Naive B cell (primary cell): ENCODE measurements around the gene RAET1G. TPM values are rescaled to one million over a fixed set of nuclear protein-coding genes. Genes with fewer than 3 reads are reported as not detected.

ENCODE experiments used
- ATAC-seq, 2 donors: fragments of 150-1000 bp; cut with Tn5 transposase; 2 replicates each; pipeline ENCODE4 v1.10.0; 2021; ENCODE audit warnings: low read depth in 2 of 2, mild to moderate bottlenecking in 2 of 2, moderate library complexity in 2 of 2
- DNase-seq: peaks from one replicate; pipeline ENCODE4 v3.0.0; 2022
- H3K27ac Mint-ChIP-seq, 6 donors: one replicate each; pipeline ENCODE4 v1.8.0; 2020 to 2022; ENCODE audit warnings: mild to moderate bottlenecking in 6 of 6, mixed read lengths in 6 of 6, moderate library complexity in 5 of 6, inconsistent platforms in 2 of 6
- H3K27me3 Mint-ChIP-seq, 3 donors: one replicate each; pipeline ENCODE4 v1.8.0; 2021 to 2022; ENCODE audit warnings: mixed read lengths in 3 of 3, mild to moderate bottlenecking in 1 of 3
- H3K36me3 Mint-ChIP-seq, 2 donors: one replicate each; pipeline ENCODE4 v1.8.0; 2020 to 2022; ENCODE audit warnings: mixed read lengths in 2 of 2, inconsistent platforms in 1 of 2, mild to moderate bottlenecking in 1 of 2
- H3K4me1 Mint-ChIP-seq, 3 donors: one replicate each; pipeline ENCODE4 v1.8.0; 2020 to 2022; ENCODE audit warnings: mixed read lengths in 3 of 3, inconsistent platforms in 1 of 3, mild to moderate bottlenecking in 1 of 3, moderate library complexity in 1 of 3
- H3K4me3 Mint-ChIP-seq, 8 donors: one replicate each; pipeline ENCODE4 v1.8.0; 2020 to 2022; ENCODE audit warnings: mild to moderate bottlenecking in 8 of 8, mixed read lengths in 8 of 8, moderate library complexity in 8 of 8, inconsistent platforms in 2 of 8
- H3K9me3 Mint-ChIP-seq, 7 donors: one replicate each; pipeline ENCODE4 v1.8.0; 2020 to 2022; ENCODE audit warnings: mixed read lengths in 7 of 7, mild to moderate bottlenecking in 5 of 7, inconsistent platforms in 2 of 7, moderate library complexity in 1 of 7
- polyA plus RNA-seq, 6 donors: library from polyadenylated mRNA; unstranded; fragments of 300-500 nt; fragmentation: Illumina TruSeq; gene quantifications; one replicate each; pipeline ENCODE4 v1.2.3, GENCODE V29; 2021; ENCODE audit warnings: low read depth in 6 of 6

Gene RAET1G
- polyA plus RNA-seq, 6 donors from 2014 or later, result not detected

- H3K27ac Mint-ChIP-seq, result no peak overlapping the region
- no peaks in the 10 kb centered on the region for H3K36me3 Mint-ChIP-seq
- ATAC-seq (no peak), DNase-seq (no peak)
- peaks cover 30 to 38% (median 37%) of the 10 kb centered on the region in 3 donors for H3K27me3 Mint-ChIP-seq
- H3K4me1 Mint-ChIP-seq, result peaks cover 0 to 6% (median 5%) of the 10 kb centered on the region in 3 donors
- peaks cover 0 to 20% (median 13%) of the 10 kb centered on the region in 7 donors for H3K9me3 Mint-ChIP-seq
- no peak overlapping the region for H3K4me3 Mint-ChIP-seq
Measured at GRCh38 chr6:149869275-149869892, 53.5 kb downstream of the RAET1G start.

- Mint-ChIP-seq H3K36me3 (no peaks in the 10 kb centered on the region), H3K27me3 (peaks cover 22 to 33% (median 27%) of the 10 kb centered on the region in 3 donors), H3K27ac (peak overlapping the region in 1 of 6 donors; percentile 63), H3K4me1 (peaks cover 2 to 7% (median 6%) of the 10 kb centered on the region in 3 donors), H3K9me3 (peaks cover 0 to 11% (median 8%) of the 10 kb centered on the region in 7 donors), H3K4me3 (no peak overlapping the region)
- no peak for DNase-seq
- no peak for ATAC-seq
Measured at GRCh38 chr6:149867876-149868640, 54.9 kb downstream of the RAET1G start.

Other genes starting within 250 kb of the RAET1G start
- gene LATS1, start 205.0 kb downstream of the RAET1G start, polyA plus RNA-seq, result 10 to 100 TPM; 12.5 to 21.4 (median 13.4) TPM
- 1 to 10 TPM in 5 of 6 donors, not detected in 1; 5.0 to 9.6 (median 5.4) TPM for gene NUP43, start 176.6 kb downstream of the RAET1G start, polyA plus RNA-seq
- 100 to 1,000 TPM; 115 to 157 (median 125) TPM for gene PCMT1, start 173.4 kb downstream of the RAET1G start, polyA plus RNA-seq
- gene LRP11, start 58.8 kb downstream of the RAET1G start, polyA plus RNA-seq, result under 1 TPM in 2 of 6 donors, not detected in 4; 0.12 to 0.28 TPM
- gene RAET1E, start 25.0 kb downstream of the RAET1G start, polyA plus RNA-seq, result not detected
- gene ULBP2, start 18.9 kb upstream of the RAET1G start, polyA plus RNA-seq, result not detected
- not detected for gene ULBP1, start 40.8 kb upstream of the RAET1G start, polyA plus RNA-seq
- gene RAET1L, start 102.4 kb upstream of the RAET1G start, polyA plus RNA-seq, result not detected
- gene ULBP3, start 146.0 kb upstream of the RAET1G start, polyA plus RNA-seq, result not detected
- gene PPP1R14C, start 219.9 kb upstream of the RAET1G start, polyA plus RNA-seq, result under 1 TPM in 1 of 6 donors, not detected in 5; 0.22 TPM